ENCODE data around the gene KRT20.

GRCh38 chr17:40850293-40850972 lies 34.6 kb downstream of the KRT20 start:
- no peak for TF ChIP-seq CTCF (IDR thresholded peaks at IDR 0.05)
- TF ChIP-seq EP300 (IDR thresholded peaks at IDR 0.05), result no peak
